Tibial nerve (tissue), 4 donors: ENCODE data around the gene BANP.
"Not testable (repeated sequence)": the region's sequence is repeated elsewhere in the genome, so short reads cannot be mapped to it uniquely, and the experiment has no call there.

Source experiments
- CTCF ChIP-seq, 5 experiments: fragments of 200-600 bp in 3 of 5; fragments of 450-650 bp in 2 of 5; sonication (generic) in 3 of 5; IDR thresholded peaks; one replicate each; pipeline ENCODE4 v1.5.1; 2016 to 2019; ENCODE audit warnings: antibody characterized with exemption in 5 of 5, mild to moderate bottlenecking in 3 of 5, moderate library complexity in 2 of 5
- EP300 ChIP-seq, 2 donors: sonication (generic); formaldehyde crosslinking; IDR thresholded peaks; one replicate each; pipeline ENCODE4 v1.6.1; 2017; ENCODE audit warnings: antibody characterized with exemption in 2 of 2, mild to moderate bottlenecking in 1 of 2
- POLR2A ChIP-seq, 2 donors: fragments of 450-650 bp; IDR thresholded peaks; one replicate each; pipeline ENCODE4 v1.6.1; 2017; ENCODE audit warnings: antibody characterized with exemption in 2 of 2, mild to moderate bottlenecking in 2 of 2, moderate library complexity in 2 of 2

- TF ChIP-seq CTCF, POLR2A, EP300 (IDR thresholded peaks at IDR 0.05): not testable (repeated sequence)
These were observed 43.1 kb upstream of the BANP start for GRCh38 chr16:87908101-87908500.
